ENCODE results near the gene EPHB3. TPM values are rescaled to one million over a fixed set of nuclear protein-coding genes. Genes with fewer than 3 reads are reported as not detected.
A peak's percentile ranks its signal among the peaks of the same experiment; 100 is the strongest.
"Not testable (repeated sequence)": the region's sequence is repeated elsewhere in the genome, so short reads cannot be mapped to it uniquely, and the experiment has no call there.

The EPHB3 gene
- total RNA-seq, 1 donor from 2014 or later, result 17.2 TPM

GRCh38 chr3:184611607-184612281, 50.2 kb downstream of the EPHB3 start:
- no peak overlapping the region for H3K27ac ChIP-seq (ENCODE audit: low read depth, low read length)
- no peak overlapping the region for H3K4me3 ChIP-seq (ENCODE audit: insufficient read depth, low read depth, low read length)
- H3K9ac ChIP-seq (ENCODE audit: low read length), result no peak overlapping the region
- Mint-ChIP-seq H3K9me3 (ENCODE audit: unreplicated experiment) (no peaks in the 10 kb centered on the region), H3K27me3 (ENCODE audit: low read depth, unreplicated experiment) (peaks cover 34% of the 10 kb centered on the region), H3K4me3 (ENCODE audit: unreplicated experiment) (no peak overlapping the region), H3K27ac (ENCODE audit: unreplicated experiment) (no peak overlapping the region), H3K36me3 (ENCODE audit: low read depth, unreplicated experiment) (no peaks in the 10 kb centered on the region), H3K4me1 (ENCODE audit: low read depth, unreplicated experiment) (peaks cover 13% of the 10 kb centered on the region)
- no peak overlapping the region for H3K4me2 ChIP-seq (ENCODE audit: low read length)
- TF ChIP-seq, protein P1, sequence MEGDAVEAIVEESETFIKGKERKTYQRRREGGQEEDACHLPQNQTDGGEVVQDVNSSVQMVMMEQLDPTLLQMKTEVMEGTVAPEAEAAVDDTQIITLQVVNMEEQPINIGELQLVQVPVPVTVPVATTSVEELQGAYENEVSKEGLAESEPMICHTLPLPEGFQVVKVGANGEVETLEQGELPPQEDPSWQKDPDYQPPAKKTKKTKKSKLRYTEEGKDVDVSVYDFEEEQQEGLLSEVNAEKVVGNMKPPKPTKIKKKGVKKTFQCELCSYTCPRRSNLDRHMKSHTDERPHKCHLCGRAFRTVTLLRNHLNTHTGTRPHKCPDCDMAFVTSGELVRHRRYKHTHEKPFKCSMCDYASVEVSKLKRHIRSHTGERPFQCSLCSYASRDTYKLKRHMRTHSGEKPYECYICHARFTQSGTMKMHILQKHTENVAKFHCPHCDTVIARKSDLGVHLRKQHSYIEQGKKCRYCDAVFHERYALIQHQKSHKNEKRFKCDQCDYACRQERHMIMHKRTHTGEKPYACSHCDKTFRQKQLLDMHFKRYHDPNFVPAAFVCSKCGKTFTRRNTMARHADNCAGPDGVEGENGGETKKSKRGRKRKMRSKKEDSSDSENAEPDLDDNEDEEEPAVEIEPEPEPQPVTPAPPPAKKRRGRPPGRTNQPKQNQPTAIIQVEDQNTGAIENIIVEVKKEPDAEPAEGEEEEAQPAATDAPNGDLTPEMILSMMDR (IDR thresholded peaks at IDR 0.05; ENCODE audit: insufficient read depth, low read depth, low read length), result no peak
- TF ChIP-seq EZH2 (IDR thresholded peaks at IDR 0.05; ENCODE audit: insufficient read depth, low read length), result no peak
- DNase-seq (ENCODE audit: low read depth) (no peak), FAIRE-seq (no peak)
- no peak overlapping the region for H2AFZ ChIP-seq (ENCODE audit: low read depth, low read length)
- no peaks in the 10 kb centered on the region for H3K36me3 ChIP-seq (ENCODE audit: insufficient read depth, low read length)
- peaks cover 5% of the 10 kb centered on the region for H3K27me3 ChIP-seq (ENCODE audit: insufficient read depth, low read length)
- H3K9me3 ChIP-seq (ENCODE audit: insufficient read depth, low read depth, low read length), result no peaks in the 10 kb centered on the region
- H3K79me2 ChIP-seq (ENCODE audit: insufficient read depth, low read length), result no peaks in the 10 kb centered on the region
- H4K20me1 ChIP-seq (ENCODE audit: insufficient read depth, low read length), result no peaks in the 10 kb centered on the region
- no peaks in the 10 kb centered on the region for H3K4me1 ChIP-seq (ENCODE audit: insufficient read depth, low read length)

- H3K4me1 Mint-ChIP-seq (ENCODE audit: low read depth, unreplicated experiment), result peaks cover 22% of the 10 kb centered on the region
- Histone ChIP-seq H3K9me3 (ENCODE audit: insufficient read depth, low read depth, low read length) (no peaks in the 10 kb centered on the region), H3K36me3 (ENCODE audit: insufficient read depth, low read length) (no peaks in the 10 kb centered on the region), H3K79me2 (ENCODE audit: insufficient read depth, low read length) (no peaks in the 10 kb centered on the region), H3K27me3 (ENCODE audit: insufficient read depth, low read length) (peaks cover 15% of the 10 kb centered on the region), H3K9ac (ENCODE audit: low read length) (no peak overlapping the region), H3K4me1 (ENCODE audit: insufficient read depth, low read length) (no peaks in the 10 kb centered on the region), H3K4me3 (ENCODE audit: insufficient read depth, low read depth, low read length) (no peak overlapping the region), H4K20me1 (ENCODE audit: insufficient read depth, low read length) (no peaks in the 10 kb centered on the region), H3K27ac (ENCODE audit: low read depth, low read length) (no peak overlapping the region), H2AFZ (ENCODE audit: low read depth, low read length) (no peak overlapping the region), H3K4me2 (ENCODE audit: low read length) (no peak overlapping the region)
- FAIRE-seq, result no peak
- no peak overlapping the region for H3K27ac Mint-ChIP-seq (ENCODE audit: unreplicated experiment)
- H3K36me3 Mint-ChIP-seq (ENCODE audit: low read depth, unreplicated experiment), result no peaks in the 10 kb centered on the region
- DNase-seq (ENCODE audit: low read depth), result no peak
- H3K27me3 Mint-ChIP-seq (ENCODE audit: low read depth, unreplicated experiment), result peaks cover 22% of the 10 kb centered on the region
- TF ChIP-seq, protein P1 (IDR thresholded peaks at IDR 0.05; ENCODE audit: insufficient read depth, low read depth, low read length), result no peak
- TF ChIP-seq EZH2 (IDR thresholded peaks at IDR 0.05; ENCODE audit: insufficient read depth, low read length), result no peak
- H3K9me3 Mint-ChIP-seq (ENCODE audit: unreplicated experiment), result peaks cover 2% of the 10 kb centered on the region
- H3K4me3 Mint-ChIP-seq (ENCODE audit: unreplicated experiment), result no peak overlapping the region
Measured at GRCh38 chr3:184615396-184615795, 53.8 kb downstream of the EPHB3 start.

- peaks cover 27% of the 10 kb centered on the region for H3K4me1 Mint-ChIP-seq (ENCODE audit: low read depth, unreplicated experiment)
- H2AFZ ChIP-seq (ENCODE audit: low read depth, low read length), result no peak overlapping the region
- peak overlapping the region; percentile 35 for H3K27ac Mint-ChIP-seq (ENCODE audit: unreplicated experiment)
- H4K20me1 ChIP-seq (ENCODE audit: insufficient read depth, low read length), result no peaks in the 10 kb centered on the region
- no peak overlapping the region for H3K4me2 ChIP-seq (ENCODE audit: low read length)
- H3K4me3 ChIP-seq (ENCODE audit: insufficient read depth, low read depth, low read length), result no peak overlapping the region
- FAIRE-seq (no peak), DNase-seq (ENCODE audit: low read depth) (peak; percentile 20)
- no peak overlapping the region for H3K9ac ChIP-seq (ENCODE audit: low read length)
- H3K36me3 Mint-ChIP-seq (ENCODE audit: low read depth, unreplicated experiment), result no peaks in the 10 kb centered on the region
- no peaks in the 10 kb centered on the region for H3K79me2 ChIP-seq (ENCODE audit: insufficient read depth, low read length)
- peaks cover 2% of the 10 kb centered on the region for H3K9me3 Mint-ChIP-seq (ENCODE audit: unreplicated experiment)
- no peak for TF ChIP-seq EZH2 (IDR thresholded peaks at IDR 0.05; ENCODE audit: insufficient read depth, low read length)
- TF ChIP-seq, protein P1 (IDR thresholded peaks at IDR 0.05; ENCODE audit: insufficient read depth, low read depth, low read length), result no peak
- peaks cover 15% of the 10 kb centered on the region for H3K27me3 ChIP-seq (ENCODE audit: insufficient read depth, low read length)
- H3K4me1 ChIP-seq (ENCODE audit: insufficient read depth, low read length), result no peaks in the 10 kb centered on the region
- no peaks in the 10 kb centered on the region for H3K36me3 ChIP-seq (ENCODE audit: insufficient read depth, low read length)
- no peaks in the 10 kb centered on the region for H3K9me3 ChIP-seq (ENCODE audit: insufficient read depth, low read depth, low read length)
- H3K27ac ChIP-seq (ENCODE audit: low read depth, low read length), result no peak overlapping the region
- no peak overlapping the region for H3K4me3 Mint-ChIP-seq (ENCODE audit: unreplicated experiment)
- peaks cover 17% of the 10 kb centered on the region for H3K27me3 Mint-ChIP-seq (ENCODE audit: low read depth, unreplicated experiment)
Measured at GRCh38 chr3:184616436-184616835, 54.9 kb downstream of the EPHB3 start.

GRCh38 chr3:184617306-184617705, 55.7 kb downstream of the EPHB3 start:
- not testable (repeated sequence) for FAIRE-seq; H3K36me3 ChIP-seq (ENCODE audit: insufficient read depth, low read length)

More at GRCh38 chr3:184617306-184617705, 55.7 kb downstream of the EPHB3 start:
- H4K20me1 ChIP-seq (ENCODE audit: insufficient read depth, low read length); H3K27ac ChIP-seq (ENCODE audit: low read depth, low read length); H2AFZ ChIP-seq (ENCODE audit: low read depth, low read length); H3K4me3 ChIP-seq (ENCODE audit: insufficient read depth, low read depth, low read length); H3K9me3 ChIP-seq (ENCODE audit: insufficient read depth, low read depth, low read length); H3K27ac Mint-ChIP-seq (ENCODE audit: unreplicated experiment); H3K4me2 ChIP-seq (ENCODE audit: low read length); H3K36me3 Mint-ChIP-seq (ENCODE audit: low read depth, unreplicated experiment); DNase-seq (ENCODE audit: low read depth); H3K4me3 Mint-ChIP-seq (ENCODE audit: unreplicated experiment); H3K9me3 Mint-ChIP-seq (ENCODE audit: unreplicated experiment); H3K79me2 ChIP-seq (ENCODE audit: insufficient read depth, low read length); H3K9ac ChIP-seq (ENCODE audit: low read length); H3K4me1 ChIP-seq (ENCODE audit: insufficient read depth, low read length): not testable (repeated sequence)
- Mint-ChIP-seq H3K27me3 (ENCODE audit: low read depth, unreplicated experiment) (peaks cover 16% of the 10 kb centered on the region), H3K4me1 (ENCODE audit: low read depth, unreplicated experiment) (peaks cover 23% of the 10 kb centered on the region)
- H3K27me3 ChIP-seq (ENCODE audit: insufficient read depth, low read length), result peaks cover 15% of the 10 kb centered on the region
